NCI-H2196 treated with DMSO at 0.1 percent for 48 hours (cell line): Measurements from ENCODE around the gene DRAXIN.

Experiments
- DNase-seq: peaks from one replicate; lab custom pipeline; 2025; ENCODE audit not compliant: unreplicated experiment; lab: John Stamatoyannopoulos, UW

The DRAXIN gene

DNA sequence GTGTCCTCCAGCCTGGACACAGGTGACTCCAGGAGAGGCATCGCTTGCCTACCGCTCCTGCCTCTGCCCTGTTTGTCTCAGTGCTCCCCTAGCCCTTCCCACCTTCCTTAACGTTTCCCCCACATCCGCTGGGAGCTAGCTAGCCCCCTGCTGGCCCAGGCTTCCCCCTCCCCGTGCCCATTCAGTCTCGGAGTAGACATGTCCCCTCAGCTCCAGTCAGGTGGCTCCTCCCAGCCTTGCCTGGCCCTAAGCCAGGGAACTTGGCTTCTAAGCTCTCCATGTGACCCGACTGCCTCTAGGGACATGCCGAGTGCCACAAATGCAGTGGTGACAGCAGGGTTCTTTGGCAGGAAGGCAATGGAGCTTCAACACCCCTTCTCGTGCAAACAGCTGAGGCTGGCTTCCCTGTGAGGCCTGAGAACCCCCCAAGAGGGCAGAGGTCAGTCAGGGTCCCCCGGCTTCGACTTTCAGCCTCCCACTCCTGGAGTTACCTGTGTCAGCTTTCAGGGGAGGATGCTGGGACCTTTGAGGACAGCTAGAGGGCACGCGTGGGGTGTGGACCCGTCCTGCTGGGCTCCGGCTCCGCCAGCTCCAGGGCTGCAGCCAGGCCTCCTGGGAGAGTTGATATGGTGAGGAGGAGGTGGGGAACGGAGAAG is 16.2 kb downstream of the DRAXIN start:
- no peak for DNase-seq

DNA sequence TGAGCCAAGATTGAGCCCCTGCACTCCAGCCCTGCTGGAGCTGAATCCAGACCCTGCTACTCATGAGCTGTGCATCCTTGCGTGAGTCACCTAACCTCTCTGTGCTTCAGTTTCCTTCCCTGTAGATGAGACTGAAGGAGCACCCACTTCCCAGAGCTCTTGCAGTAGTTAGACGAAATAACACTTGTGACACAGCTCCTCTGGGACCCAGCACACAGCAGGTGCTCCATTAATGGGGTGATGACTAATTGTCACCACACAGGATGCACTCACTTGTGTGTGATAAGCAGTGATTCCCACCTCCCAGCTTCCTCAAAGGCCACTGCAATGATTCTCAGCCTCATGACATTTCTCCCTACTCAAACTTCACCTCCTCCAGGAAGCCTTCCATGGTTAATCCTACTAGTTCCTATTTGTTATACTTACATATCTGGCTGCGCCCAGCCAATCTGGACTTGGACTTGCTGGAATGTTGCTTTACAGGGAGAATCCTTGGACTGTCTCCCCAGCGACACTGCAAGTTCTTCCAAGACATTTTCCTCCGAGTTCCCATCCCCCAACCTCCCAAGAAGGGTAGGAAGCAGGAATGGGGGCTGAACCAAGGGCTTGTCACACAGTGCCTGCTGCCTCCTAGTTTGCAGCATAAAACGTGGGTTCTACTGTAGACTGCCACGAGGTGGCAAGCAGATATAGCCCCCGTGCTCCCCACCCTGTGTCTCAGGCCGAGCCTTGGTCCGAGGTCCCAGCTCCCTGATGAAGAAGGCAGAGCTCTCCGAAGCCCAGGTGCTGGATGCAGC is 17.2 kb downstream of the DRAXIN start:
- no peak for DNase-seq

DNA sequence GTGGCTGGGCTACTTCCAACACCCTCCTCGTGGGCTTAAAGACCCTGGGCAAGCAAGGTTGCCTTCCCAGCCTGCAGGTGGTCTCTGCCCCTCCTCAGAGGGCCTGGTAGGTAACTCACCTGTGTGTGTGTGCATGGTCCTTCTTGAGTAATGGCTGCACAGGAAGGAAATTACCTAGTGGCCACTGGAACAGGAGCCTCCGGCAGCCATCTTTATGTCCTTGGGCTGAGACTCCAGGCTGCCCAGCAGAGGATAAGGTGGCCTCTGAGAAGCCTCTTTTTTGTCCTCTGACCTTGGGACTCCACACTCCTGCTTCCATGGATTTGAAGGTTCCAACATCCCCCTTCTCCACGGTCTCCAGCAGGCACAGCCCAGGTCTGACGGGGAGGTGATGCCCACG is 20.0 kb downstream of the DRAXIN start:
- no peak for DNase-seq

DNA sequence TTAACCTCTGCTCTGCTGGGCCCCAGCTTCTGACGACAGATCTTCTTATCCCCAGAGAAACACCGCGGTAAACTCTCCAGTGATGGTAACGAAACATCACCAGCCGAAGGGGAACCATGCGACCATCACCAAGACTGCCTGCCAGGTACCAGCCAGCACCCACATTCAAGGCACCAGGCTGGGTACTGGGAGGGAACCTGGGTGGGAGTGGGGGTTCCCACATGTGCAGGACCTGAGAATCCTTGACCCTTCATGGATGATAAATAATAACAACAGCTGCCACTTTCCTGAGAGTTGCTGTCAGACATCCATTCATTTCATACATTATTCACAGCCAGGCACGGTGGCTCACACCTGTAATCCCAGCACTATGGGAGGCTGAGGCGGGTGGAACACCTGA is 20.8 kb downstream of the DRAXIN start:
- DNase-seq: no peak

DNA sequence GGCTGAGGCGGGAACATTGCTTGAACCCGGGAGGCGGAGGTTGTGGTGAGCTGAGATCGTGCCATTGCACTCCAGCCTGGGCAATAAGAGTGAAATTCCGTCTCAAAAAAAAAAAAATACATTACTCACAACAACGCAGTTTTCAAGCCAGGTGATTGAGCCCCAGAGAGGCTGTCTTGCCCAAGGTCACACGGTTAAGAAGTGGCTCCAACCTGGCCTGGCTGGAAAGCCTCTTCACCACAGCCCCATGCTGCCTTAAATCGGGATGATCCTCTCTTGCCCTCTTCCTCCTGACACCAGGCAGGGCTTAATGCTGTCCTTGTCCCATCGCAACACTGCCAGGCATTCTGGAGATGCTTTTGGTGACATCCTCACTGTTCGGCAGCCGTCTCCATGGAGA is 21.6 kb downstream of the DRAXIN start:
- DNase-seq: no peak

DNA sequence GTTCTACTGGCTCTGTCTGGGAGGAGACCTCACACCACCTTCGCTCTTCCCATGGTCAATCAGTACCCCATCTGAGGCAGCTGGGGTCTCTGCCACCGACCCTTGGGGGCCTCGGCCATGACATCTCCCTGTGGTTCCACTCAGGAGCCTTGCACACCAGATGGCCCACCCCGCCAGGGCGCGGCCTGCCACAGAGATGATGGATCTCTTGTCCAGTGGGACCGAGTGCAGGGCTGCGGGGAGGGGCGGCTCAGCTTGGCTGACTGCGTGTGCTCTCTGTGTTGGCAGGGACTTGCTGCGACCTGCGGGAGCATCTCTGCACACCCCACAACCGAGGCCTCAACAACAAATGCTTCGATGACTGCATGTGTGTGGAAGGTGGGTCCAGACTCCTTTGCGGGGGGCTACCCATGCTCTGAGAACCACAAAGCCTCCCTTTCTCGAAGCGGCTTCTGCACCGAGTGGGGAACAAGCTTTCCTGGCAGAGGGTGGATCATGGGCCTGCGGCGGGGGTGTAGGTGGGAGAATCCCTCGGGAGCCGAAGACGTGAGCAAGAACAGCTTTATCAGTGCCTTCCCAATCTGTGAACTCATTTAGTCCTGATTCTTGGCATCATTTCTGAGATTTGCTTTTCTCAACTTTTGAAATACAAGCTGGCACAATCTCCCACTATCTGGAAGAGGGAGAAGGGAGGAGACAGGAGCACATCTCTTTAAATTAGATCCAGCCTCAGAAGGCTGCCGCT is 23.5 kb downstream of the DRAXIN start:
- no peak for DNase-seq

DNA sequence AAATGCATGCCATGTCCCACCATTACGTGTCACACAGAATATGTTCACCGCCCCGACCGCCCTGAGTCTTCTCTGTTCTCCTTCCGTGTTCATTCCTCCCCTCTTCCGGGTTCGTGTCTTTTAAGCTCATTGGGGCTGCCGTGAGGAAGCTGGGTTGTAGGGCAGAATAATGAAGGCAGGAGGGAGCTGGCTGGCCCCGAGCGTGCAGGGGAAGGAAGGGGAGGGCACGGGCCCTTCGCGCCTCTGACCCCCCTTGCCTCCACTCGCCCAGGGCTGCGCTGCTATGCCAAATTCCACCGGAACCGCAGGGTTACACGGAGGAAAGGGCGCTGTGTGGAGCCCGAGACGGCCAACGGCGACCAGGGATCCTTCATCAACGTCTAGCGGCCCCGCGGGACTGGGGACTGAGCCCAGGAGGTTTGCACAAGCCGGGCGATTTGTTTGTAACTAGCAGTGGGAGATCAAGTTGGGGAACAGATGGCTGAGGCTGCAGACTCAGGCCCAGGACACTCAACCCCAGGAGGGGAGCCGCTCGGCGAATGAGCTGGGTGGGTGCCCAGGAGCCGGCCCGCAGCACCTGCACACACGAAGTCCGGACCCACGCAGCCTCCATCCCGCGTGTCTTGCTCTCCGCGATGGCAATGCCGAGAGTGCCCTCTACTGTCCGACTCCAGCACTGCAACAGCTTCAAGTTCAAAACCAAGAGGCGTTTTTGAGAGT is 28.0 kb downstream of the DRAXIN start:
- DNase-seq: peak; percentile 17

DNA sequence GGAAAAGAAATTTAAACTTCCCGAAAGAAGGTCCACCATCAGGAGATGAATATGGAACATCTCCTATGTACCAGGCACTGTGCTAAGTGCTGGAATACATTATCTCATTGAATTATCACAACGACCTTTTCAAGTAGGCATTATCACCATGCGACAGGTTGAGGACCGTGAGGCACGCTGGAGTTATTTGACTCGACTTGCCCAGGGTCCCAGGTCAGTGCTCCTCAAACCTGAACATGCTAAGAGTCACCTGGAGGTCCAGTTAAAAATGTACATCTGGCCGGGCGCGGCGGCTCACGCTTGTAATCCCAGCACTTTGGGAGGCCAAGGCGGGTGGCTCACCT is 28.5 kb downstream of the DRAXIN start:
- no peak for DNase-seq

DNA sequence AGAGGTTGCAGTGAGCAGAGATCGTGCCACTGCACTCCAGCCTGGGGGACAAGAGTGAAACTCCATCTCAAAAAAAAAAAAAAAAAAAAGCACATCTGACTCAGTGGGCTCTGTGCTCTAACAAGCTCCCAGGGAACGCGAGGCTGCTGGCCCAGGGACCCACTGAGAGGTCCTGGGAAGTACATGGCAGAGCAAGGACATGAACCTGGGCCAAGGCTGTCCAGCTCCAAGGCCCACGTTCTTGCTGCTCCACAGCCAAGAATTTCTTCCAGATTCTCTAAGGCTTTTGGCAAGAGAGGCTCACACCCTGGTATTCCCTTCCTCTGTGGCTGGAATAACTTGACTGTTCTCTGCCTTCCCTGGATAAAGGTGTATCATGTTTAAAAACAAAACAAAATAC is 29.0 kb downstream of the DRAXIN start:
- DNase-seq: no peak

DNA sequence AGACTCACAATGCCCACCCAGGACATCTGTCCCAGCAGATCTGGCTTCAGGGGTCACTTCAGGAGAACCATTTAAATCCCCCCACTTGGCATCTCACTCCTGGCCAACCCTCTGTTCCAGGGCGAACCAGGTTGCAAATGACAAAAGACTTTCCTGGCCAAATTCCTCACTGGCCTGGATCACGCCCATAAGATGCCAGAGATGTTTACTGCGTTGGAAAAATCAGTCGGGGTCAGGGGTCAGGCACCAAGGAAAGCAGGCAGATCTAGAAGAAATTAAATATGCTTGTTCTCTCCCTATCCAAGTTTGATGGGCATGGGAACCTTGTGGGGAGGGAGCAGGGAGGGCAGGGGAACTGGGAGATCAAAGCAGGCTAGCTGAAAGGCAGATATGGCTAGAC is 29.8 kb downstream of the DRAXIN start:
- DNase-seq: no peak

DNA sequence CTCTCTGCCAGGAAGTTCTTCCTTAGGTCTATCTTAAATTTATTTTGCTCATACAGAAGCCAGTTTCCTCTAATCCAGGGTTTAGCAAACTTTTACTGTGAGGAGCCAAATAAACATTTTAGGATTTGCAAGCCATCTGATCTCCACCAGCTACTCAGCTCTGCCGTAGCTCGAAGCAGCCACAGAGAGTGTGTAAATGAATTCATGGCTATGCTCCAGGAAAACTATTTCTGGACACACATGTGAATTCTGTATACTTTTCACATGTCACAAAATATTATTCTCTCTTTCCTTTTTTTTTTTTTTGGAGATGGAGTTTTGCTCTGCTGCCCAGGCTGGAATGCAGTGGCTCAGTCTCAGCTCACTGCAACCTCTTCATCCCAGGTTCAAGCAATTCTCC is 31.0 kb downstream of the DRAXIN start:
- no peak for DNase-seq

DNA sequence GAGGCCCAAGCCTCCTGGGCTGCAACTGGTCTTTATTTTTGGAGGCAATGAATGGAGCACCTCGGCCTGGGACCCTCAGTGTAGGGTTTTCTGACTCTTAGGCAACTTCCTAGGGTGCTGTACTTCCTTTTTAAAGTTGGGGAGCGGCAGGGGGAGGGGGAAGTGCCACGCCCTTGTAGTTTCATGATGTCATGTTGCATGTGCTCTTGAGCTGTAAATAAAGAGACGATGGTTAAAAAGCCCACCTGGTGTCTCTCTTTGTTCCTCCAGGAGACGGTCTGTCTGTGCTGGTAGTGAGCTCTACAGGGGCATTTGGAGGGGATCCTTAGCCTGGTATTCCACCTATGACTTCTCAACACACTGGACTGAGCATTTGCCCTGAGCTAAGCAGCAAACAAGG is 34.1 kb downstream of the DRAXIN start:
- DNase-seq: no peak

DNA sequence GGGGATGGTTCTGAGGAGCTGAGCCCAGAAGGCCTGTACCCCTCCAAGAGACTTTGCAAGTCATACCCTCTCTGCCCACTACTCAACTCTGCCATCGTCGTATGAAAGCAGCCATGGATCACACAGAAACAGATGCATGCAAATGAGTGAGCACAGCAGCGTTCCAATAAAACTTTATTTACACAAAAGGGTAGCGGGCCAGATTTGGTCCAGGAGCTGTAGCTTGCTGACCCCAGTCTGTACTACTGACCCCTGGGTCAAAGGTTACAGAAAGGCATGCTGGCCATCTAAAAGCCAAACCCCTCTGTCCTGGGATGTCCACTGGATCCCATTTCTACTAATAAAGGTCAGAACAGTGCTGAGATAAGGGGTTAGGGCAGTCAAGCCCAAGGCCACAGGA is 35.6 kb downstream of the DRAXIN start:
- no peak for DNase-seq

DNA sequence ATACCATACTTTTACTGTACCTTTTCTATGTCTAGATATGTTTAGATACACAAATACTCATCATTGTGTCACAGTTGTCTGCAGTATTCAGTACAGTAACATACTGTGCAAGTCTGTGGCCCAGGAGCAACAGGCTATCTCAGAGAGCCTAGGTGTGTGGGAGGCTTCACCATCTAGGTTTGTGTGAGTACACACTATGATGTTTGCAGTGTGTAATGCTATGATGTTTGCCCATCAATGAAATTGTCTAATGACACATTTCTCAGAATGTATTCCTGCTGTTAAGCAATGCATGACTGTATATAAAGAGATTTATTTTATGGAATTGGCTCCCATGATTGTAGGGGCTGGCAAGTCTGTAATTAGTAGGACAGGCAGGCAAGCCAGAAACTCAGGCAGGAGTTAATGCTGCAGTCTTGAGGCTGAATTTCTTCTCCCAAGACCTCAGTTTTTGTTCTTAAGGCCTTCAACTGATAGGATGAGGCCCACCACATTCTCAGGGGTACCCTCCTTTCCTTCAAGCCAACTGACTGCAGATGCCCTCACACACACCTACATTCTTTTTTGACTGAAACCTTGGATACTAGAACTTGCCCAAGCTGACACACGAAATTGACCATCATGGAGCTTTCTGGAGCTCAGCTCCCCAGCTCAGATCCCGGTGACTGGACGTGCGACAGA is 36.8 kb downstream of the DRAXIN start:
- no peak for DNase-seq

DNA sequence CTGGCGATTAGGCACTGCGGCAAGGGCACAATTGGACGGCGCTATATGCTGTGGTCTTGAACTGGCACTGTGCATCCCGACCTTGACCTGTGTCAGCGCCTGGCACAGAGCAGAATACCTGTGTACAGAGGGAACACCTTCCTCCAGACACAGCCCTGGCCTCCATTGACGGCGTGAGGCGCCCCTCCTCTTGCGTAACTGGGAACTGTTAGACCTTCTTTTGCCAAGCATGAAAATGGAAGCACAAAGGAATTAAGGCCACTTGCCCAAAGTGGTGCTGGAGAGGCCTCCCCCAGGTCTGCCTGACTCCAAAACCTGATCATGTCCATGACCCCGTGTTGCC is 37.6 kb downstream of the DRAXIN start:
- no peak for DNase-seq

DNA sequence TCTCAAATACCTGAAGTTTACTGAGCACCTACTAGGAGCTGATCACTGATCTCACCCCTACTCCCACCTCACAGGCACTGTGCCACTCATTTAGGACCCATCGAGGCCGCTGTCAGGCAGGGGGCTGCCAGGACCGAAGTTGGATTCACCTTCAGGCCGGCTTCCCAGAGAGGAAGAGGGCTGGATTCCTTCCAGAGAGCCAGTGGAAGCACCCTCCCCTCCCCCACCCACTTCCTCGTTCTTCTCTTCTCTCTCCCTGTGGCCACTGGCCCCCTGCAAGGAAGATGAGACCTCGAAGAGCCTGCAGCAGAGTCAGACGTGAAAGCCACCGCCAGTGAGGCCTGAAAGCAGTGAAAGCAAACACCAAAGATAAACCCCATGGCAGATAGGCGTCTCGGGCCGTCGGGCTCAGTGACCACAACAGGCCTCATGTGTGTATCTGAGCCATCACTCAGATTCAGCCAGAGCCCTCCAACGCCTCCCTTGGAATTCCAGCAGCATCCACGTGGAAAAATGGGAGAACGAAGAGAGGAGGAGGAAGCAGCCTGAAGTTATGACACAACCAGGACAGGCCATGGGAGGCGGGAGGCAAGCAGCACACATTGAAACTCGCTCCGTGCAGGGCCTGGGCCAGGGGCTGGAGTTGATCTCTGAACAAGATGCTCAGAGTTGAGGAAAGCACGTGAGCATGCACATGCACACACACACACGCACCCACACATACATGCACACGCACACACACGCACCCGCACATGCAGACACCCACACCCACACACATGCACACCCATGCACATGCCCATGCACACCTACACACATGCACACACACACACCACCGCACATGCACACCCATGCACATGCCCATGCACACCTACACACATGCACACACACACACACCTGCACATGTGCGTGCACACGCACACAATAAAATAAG is 38.3 kb downstream of the DRAXIN start:
- DNase-seq: no peak

DNA sequence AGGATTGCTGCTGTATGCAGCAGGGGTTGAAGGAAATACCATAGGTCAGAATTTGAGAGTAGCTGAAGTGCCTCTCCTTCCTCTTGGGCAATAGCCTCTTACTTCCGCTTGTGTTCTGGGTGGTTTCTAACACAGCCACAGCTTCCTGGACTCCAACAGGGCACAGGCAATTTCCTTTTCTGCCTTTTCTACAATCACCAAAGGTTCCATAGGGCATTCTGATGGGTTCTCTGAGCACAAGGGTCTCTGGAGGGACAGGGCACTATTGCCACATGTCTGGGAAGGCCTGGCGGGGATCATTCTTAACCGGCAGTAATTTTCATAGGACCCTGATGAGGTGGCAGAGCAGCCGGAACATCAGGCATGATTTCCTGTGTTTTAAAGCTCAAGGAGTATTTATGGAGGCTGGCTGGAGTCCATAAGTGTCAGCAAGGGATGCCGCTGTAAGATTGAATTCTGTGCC is 39.0 kb downstream of the DRAXIN start:
- no peak for DNase-seq

DNA sequence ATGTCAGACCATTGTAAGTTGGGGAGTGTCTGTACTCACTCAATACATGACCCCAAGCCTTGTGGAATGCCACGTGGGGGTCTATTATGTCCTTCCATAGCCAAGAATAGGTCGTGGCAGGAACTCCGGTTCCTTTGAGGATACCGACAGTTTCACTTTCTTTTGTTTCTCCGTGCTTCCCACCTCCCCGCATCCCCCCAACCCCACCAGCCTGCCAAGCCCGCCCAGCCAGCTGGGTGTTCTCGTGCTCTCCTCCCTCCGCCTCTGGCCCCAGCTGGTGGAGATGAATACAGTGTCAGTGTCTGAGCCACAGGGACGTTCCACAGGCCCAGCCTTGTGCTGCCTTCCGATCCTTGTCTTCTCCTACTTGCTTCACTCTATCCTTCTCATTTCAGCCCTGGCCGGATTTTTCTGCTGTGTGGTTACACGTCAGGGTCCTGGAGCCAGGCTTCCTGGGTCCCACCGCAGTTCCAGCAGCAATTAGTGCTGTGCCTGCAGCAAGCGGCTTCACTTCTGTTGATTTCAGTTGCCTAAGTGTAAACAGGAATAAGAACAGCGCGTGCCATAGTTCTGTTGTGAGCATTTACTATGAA is 40.3 kb downstream of the DRAXIN start:
- DNase-seq: no peak

DNA sequence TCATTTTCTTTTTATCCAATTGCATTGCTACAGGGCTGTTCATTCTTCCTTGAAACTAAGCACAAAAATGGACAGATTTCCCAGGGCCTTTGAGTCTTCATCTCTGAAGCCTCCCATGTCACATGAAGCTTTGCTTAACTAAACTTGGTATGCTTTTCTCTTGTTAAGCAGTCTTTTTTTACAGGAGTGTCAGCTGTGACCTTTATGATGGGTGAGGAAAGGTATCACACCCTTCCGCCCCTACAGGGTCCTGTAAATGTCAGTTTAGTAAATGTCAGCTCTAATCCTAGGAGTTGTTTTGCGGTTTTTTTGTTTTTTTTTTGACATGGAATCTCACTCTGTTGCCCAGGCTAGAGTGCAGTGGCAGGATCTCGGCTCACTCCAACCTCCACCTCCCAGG is 41.8 kb downstream of the DRAXIN start:
- no peak for DNase-seq

DNA sequence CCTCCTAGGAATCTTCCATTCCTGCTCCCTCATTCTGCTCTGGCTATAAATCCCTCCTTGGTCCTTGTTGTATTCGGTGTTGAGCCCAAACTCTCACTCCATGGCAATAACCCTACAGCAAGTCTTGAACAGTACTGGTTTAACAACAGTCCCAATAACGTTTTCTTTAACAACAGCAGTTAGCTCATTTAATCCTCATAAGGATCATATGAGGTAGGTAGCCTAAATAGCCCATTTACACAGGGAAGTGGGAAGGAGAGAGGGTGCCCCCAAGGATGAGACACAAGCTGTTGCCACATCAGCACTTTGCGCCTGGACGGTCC is 44.0 kb downstream of the DRAXIN start:
- DNase-seq: no peak
